GM12878 (cell line): ENCODE data around the gene VSTM4. TPM values are rescaled to one million over a fixed set of nuclear protein-coding genes. Genes with fewer than 3 reads are reported as not detected.

Source experiments
- ATAC-seq: fragments of 200-7000 bp; cut with Tn5 transposase; 3 replicates; pipeline ENCODE4 v1.9.1; 2020; ENCODE audit warnings: mild to moderate bottlenecking, moderate library complexity
- BruUV-seq: library from RNA; stranded (reverse); fragments of 400-500 nt; replicated peaks from 2 replicates; lab custom pipeline; 2021; lab: Mats Ljungman, UMichigan
- CTCF ChIA-PET: fragments of 300-600 bp; sonication (Branson Sonifier 250); formaldehyde crosslinking; extraction: SDS; loops from one replicate; lab custom pipeline; 2021; ENCODE audit warnings: inconsistent platforms; lab: Yijun Ruan, JAX
- POLR2A ChIA-PET: fragments of 350-600 bp; formaldehyde crosslinking; extraction: SDS; loops from one replicate; lab custom pipeline; 2021; ENCODE audit warnings: inconsistent platforms; lab: Charles Lee
- RAD21 ChIA-PET: fragments of 300-600 bp; sonication (Branson Sonifier 250); formaldehyde crosslinking; loops from one replicate; lab custom pipeline; 2023; ENCODE audit warnings: antibody characterized with exemption; ENCODE audit not compliant: unreplicated experiment; lab: Charles Lee
- SMC1A ChIA-PET: fragments of 300-600 bp; sonication (Branson Sonifier 250); formaldehyde crosslinking; loops from one replicate; lab custom pipeline; 2023; ENCODE audit not compliant: unreplicated experiment, uncharacterized antibody; lab: Charles Lee
- DNase-seq: peaks from one replicate; pipeline ENCODE4 v3.0.0-alpha.2; 2011; ENCODE audit warnings: low read depth, low spot score
- FAIRE-seq: peaks from 3 replicates; lab custom pipeline; 2011; peaks lifted over from hg19 to GRCh38; lab: Jason Lieb, UNC
- H2AFZ ChIP-seq: 2 replicates; pipeline ENCODE4 v1.6.0; 2011; ENCODE audit warnings: low read depth, low read length, control low read depth; ENCODE audit not compliant: control insufficient read depth
- H3K27ac ChIP-seq: 2 replicates; pipeline ENCODE4 v1.5.1; 2011; ENCODE audit warnings: control low read depth; ENCODE audit not compliant: control insufficient read depth, insufficient read depth
- H3K27me3 ChIP-seq, 2 experiments: replicated peaks in 1 of 2; 2 replicates each; pipeline versions ENCODE4 v1.6.0 to v1.6.1; 2011; ENCODE audit warnings: low read length in 1 of 2; ENCODE audit not compliant: control insufficient read depth in 2 of 2, insufficient read depth in 2 of 2
- H3K36me3 ChIP-seq, 2 experiments: 2 replicates each; pipeline ENCODE4 v1.5.1; 2011; ENCODE audit warnings: low read length in 1 of 2; ENCODE audit not compliant: control insufficient read depth in 2 of 2, insufficient read depth in 2 of 2
- H3K4me1 ChIP-seq: 2 replicates; pipeline ENCODE4 v1.6.1; 2011; ENCODE audit warnings: mild to moderate bottlenecking, low read length, moderate library complexity, mixed read lengths; ENCODE audit not compliant: control insufficient read depth, insufficient read depth
- H3K4me2 ChIP-seq: 2 replicates; pipeline ENCODE4 v1.6.0; 2011; ENCODE audit warnings: control low read depth; ENCODE audit not compliant: control insufficient read depth, insufficient read depth
- H3K4me3 ChIP-seq: fragments of 200-600 bp; sonication (generic); 2 replicates; pipeline ENCODE4 v1.5.1; 2016
- H3K79me2 ChIP-seq: 2 replicates; pipeline ENCODE4 v1.6.0; 2011; ENCODE audit warnings: low read length; ENCODE audit not compliant: control insufficient read depth, insufficient read depth
- H3K9ac ChIP-seq: 2 replicates; pipeline ENCODE4 v1.8.0; 2011; ENCODE audit warnings: low read length, control low read depth, mixed read lengths; ENCODE audit not compliant: control insufficient read depth, insufficient read depth
- H3K9me3 ChIP-seq: replicated peaks from 3 replicates; pipeline ENCODE4 v1.5.1; 2011; ENCODE audit warnings: mild to moderate bottlenecking, low read length; ENCODE audit not compliant: control insufficient read depth, insufficient read depth
- H4K20me1 ChIP-seq: 2 replicates; pipeline ENCODE4 v1.6.0; 2011; ENCODE audit not compliant: control insufficient read depth, insufficient read depth
- BCL11A ChIP-seq: IDR thresholded peaks from 2 replicates; pipeline ENCODE4 v1.6.1; 2011; ENCODE audit warnings: low read depth, low read length
- CREM ChIP-seq: IDR thresholded peaks from 2 replicates; pipeline ENCODE4 v1.6.1; 2014; ENCODE audit warnings: antibody characterized with exemption, low read depth
- EED ChIP-seq: sonication (generic); IDR thresholded peaks from 2 replicates; pipeline ENCODE4 v1.6.1; 2016; ENCODE audit warnings: antibody characterized with exemption, low read depth
- HDAC6 ChIP-seq: fragments of 200-600 bp; sonication (generic); IDR thresholded peaks from one replicate; pipeline ENCODE4 v1.8.0; 2017; ENCODE audit warnings: antibody characterized with exemption; ENCODE audit not compliant: unreplicated experiment
- MYC ChIP-seq: IDR thresholded peaks from 2 replicates; pipeline ENCODE4 v1.6.1; 2011; ENCODE audit warnings: mild to moderate bottlenecking, low read length, moderate library complexity, inconsistent platforms; ENCODE audit not compliant: insufficient read depth, insufficient replicate concordance, insufficient read length, severe bottlenecking
- NFYB ChIP-seq: IDR thresholded peaks from 2 replicates; pipeline ENCODE4 v1.6.1; 2011; ENCODE audit warnings: low read depth, mild to moderate bottlenecking, low read length, improper control_type of control experiment, moderate library complexity; ENCODE audit not compliant: insufficient read depth
- PAX5 ChIP-seq: IDR thresholded peaks from 2 replicates; pipeline ENCODE4 v1.6.1; 2011; ENCODE audit warnings: low read depth, low read length, borderline replicate concordance
- PML ChIP-seq: IDR thresholded peaks from 2 replicates; pipeline ENCODE4 v1.6.1; 2012; ENCODE audit warnings: low read length, inconsistent platforms
- SMC3 ChIP-seq: IDR thresholded peaks from 2 replicates; pipeline ENCODE4 v1.6.1; 2011; ENCODE audit warnings: low read length, improper control_type of control experiment, borderline replicate concordance
- SP1 ChIP-seq: IDR thresholded peaks from one replicate; pipeline ENCODE4 v1.6.1; 2011; ENCODE audit warnings: low read depth, low read length
- SREBF1 ChIP-seq: IDR thresholded peaks from 2 replicates; pipeline ENCODE4 v1.6.1; 2012; ENCODE audit warnings: mild to moderate bottlenecking, low read length
- ZSCAN29 ChIP-seq: fragments of 450-650 bp; IDR thresholded peaks from 2 replicates; pipeline ENCODE4 v1.6.1; 2017; ENCODE audit warnings: mild to moderate bottlenecking, moderate library complexity
- WGBS: methylation state at CpG from one replicate; pipeline ENCODE4 v1.1.6; 2016; ENCODE audit warnings: low lambda C conversion rate; ENCODE audit not compliant: insufficient replicate concordance, insufficient coverage; ENCODE audit errors: missing lambda C conversion rate; 5-methylcytosine and 5-hydroxymethylcytosine counted together
- in situ Hi-C: fragments of 300-500 bp; cut with MboI; formaldehyde crosslinking; loops from 9 replicates; pipeline ENCODE4 v1.14.3; 2018; ENCODE audit warnings: mixed read lengths
- intact Hi-C: fragments of 100-400 bp; cut with micrococcal nuclease; formaldehyde crosslinking; loops from one replicate; pipeline ENCODE4 v1.14.2; 2022; ENCODE audit not compliant: unreplicated experiment
- polyA plus RNA-seq, 11 experiments: library from polyadenylated mRNA; depleted of rRNA in 4 of 11; unstranded in 6 of 11; stranded (reverse) in 5 of 11; fragments of >200 nt; fragmentation: Nextera tagmentation in 4 of 11; fragmentation: Illumina TruSeq in 1 of 11; extraction: Ambion mirVana in 4 of 11; extraction: Trizol in 1 of 11; gene quantifications; 1 replicate in 1 of 11; 2 replicates in 10 of 11; pipeline versions ENCODE4 v1.2.1 to v1.2.3, GENCODE V29; 2011 to 2016; ENCODE audit warnings: inconsistent platforms in 2 of 11, missing spikeins in 2 of 11, low read depth in 1 of 11
- total RNA-seq, 4 experiments: library from RNA; depleted of rRNA in 3 of 4; stranded (reverse); fragments of >200 nt in 3 of 4; fragmentation: Illumina TruSeq in 1 of 4; extraction: Trizol in 1 of 4; gene quantifications; 2 replicates each; pipeline versions ENCODE4 v1.2.1 to v1.2.3, GENCODE V29; 2013 to 2021
- TF ChIP-seq, protein P1 (sequence below): fragments of 450-650 bp; IDR thresholded peaks from 2 replicates; pipeline ENCODE4 v1.6.1; 2017; ENCODE audit warnings: borderline replicate concordance
- TF ChIP-seq, protein P2 (sequence below): fragments of 450-650 bp; IDR thresholded peaks from 2 replicates; pipeline ENCODE4 v1.6.1; 2018; ENCODE audit warnings: mild to moderate bottlenecking, low read depth, moderate library complexity; ENCODE audit not compliant: partially characterized antibody

The VSTM4 gene
- total and polyA plus RNA-seq, 10 of the 15 experiments (the other 5 are each of a cell fraction or from before 2014, with no cell fraction given) = 0.01 to 0.14 (median 0.02) TPM; not detected in 7

DNA sequence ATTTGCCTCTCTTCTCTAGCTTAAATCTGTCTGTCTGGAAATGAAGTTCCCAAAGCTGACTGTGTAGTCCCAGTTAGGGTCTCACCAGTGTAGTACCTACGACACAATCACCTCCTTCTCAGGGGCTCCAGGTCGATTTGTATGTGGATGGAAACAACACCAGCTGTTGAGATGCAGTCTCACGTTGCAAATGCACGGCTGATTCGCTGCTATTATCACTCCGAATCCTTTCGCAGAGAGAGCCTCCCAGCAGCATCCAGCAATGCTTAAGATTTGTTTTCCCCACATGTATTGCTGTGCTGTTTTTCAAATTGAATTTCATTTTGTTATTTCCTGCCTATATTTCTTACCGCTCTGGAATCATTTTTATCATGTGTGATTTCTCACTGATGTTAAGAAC lies 16.3 kb downstream of the VSTM4 start:
- Histone ChIP-seq H3K36me3 (no peaks in the 10 kb centered on the region), H3K27me3 (no peaks in the 10 kb centered on the region; a peak in 1 of 4 replicates), H3K9me3 (no peaks in the 10 kb centered on the region), H3K79me2 (no peaks in the 10 kb centered on the region), H3K9ac (no peak overlapping the region), H2AFZ (no peak overlapping the region), H4K20me1 (no peaks in the 10 kb centered on the region), H3K27ac (no peak overlapping the region), H3K4me2 (no peak overlapping the region), H3K4me1 (no peaks in the 10 kb centered on the region), H3K4me3 (no peak overlapping the region)
- TF ChIP-seq NFYB = no peak
- no peak for TF ChIP-seq ZSCAN29
- no peak for TF ChIP-seq HDAC6
- no peak for TF ChIP-seq SMC3
- TF ChIP-seq MYC = no peak
- TF ChIP-seq, protein P1, sequence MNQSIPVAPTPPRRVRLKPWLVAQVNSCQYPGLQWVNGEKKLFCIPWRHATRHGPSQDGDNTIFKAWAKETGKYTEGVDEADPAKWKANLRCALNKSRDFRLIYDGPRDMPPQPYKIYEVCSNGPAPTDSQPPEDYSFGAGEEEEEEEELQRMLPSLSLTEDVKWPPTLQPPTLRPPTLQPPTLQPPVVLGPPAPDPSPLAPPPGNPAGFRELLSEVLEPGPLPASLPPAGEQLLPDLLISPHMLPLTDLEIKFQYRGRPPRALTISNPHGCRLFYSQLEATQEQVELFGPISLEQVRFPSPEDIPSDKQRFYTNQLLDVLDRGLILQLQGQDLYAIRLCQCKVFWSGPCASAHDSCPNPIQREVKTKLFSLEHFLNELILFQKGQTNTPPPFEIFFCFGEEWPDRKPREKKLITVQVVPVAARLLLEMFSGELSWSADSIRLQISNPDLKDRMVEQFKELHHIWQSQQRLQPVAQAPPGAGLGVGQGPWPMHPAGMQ = no peak
- no peak for TF ChIP-seq PML
- no peak for TF ChIP-seq BCL11A
- no peak for TF ChIP-seq EED
- TF ChIP-seq CREM = no peak
- TF ChIP-seq, protein P2, sequence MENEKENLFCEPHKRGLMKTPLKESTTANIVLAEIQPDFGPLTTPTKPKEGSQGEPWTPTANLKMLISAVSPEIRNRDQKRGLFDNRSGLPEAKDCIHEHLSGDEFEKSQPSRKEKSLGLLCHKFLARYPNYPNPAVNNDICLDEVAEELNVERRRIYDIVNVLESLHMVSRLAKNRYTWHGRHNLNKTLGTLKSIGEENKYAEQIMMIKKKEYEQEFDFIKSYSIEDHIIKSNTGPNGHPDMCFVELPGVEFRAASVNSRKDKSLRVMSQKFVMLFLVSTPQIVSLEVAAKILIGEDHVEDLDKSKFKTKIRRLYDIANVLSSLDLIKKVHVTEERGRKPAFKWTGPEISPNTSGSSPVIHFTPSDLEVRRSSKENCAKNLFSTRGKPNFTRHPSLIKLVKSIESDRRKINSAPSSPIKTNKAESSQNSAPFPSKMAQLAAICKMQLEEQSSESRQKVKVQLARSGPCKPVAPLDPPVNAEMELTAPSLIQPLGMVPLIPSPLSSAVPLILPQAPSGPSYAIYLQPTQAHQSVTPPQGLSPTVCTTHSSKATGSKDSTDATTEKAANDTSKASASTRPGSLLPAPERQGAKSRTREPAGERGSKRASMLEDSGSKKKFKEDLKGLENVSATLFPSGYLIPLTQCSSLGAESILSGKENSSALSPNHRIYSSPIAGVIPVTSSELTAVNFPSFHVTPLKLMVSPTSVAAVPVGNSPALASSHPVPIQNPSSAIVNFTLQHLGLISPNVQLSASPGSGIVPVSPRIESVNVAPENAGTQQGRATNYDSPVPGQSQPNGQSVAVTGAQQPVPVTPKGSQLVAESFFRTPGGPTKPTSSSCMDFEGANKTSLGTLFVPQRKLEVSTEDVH = no peak
- no peak for TF ChIP-seq PAX5
- no peak for TF ChIP-seq SP1
- no peak for TF ChIP-seq SREBF1
- no TSS peak for BruUV-seq
- ATAC-seq (no peak), DNase-seq (no peak), FAIRE-seq (no peak)
- intact Hi-C loops = no loop called here
- in situ Hi-C loops = no loop called here
- ChIA-PET RAD21 (no interaction called here), POLR2A (no interaction called here), SMC1A (no interaction called here), CTCF (no interaction called here)
- 57% methylated on average over 8 of the region's 8 CpGs for WGBS
